Stimulated activated naive CD4-positive, alpha-beta T cell (primary cell): ENCODE measurements around the gene LYG1.
"Not testable (repeated sequence)": the region's sequence is repeated elsewhere in the genome, so short reads cannot be mapped to it uniquely, and the experiment has no call there.

ENCODE experiments used
- DNase-seq, 6 experiments: peaks; one replicate each; lab custom pipeline; 2025; lab: John Stamatoyannopoulos, UW

The LYG1 gene

GRCh38 chr2:99301097-99301496 is at the start of gene LYG1:
Gene LYG1, minus strand, starts transcription at chr2:99301197. Its CDS starts 5,527 bp downstream, at chr2:99295670.
- DNase-seq: not testable (repeated sequence)

- DNase-seq: no peak
Observed at GRCh38 chr2:99350194-99350593, 49.2 kb upstream of the LYG1 start.

GRCh38 chr2:99348173-99348572 is 47.2 kb upstream of the LYG1 start:
- DNase-seq: no peak

- no peak for DNase-seq
Observed at GRCh38 chr2:99346218-99346617, 45.2 kb upstream of the LYG1 start.

GRCh38 chr2:99345446-99345845 is 44.4 kb upstream of the LYG1 start:
- DNase-seq: not testable (repeated sequence)

- no peak for DNase-seq
Observed at GRCh38 chr2:99342536-99342935, 41.5 kb upstream of the LYG1 start.

- DNase-seq: no peak
Observed at GRCh38 chr2:99340669-99341236, 39.8 kb upstream of the LYG1 start.

- peak in 2 of 6 experiments; percentile 23 to 41 for DNase-seq
Observed at GRCh38 chr2:99338029-99338585, 37.1 kb upstream of the LYG1 start.

- peak; percentile 75 to 85 (median 79) for DNase-seq
Observed at GRCh38 chr2:99337113-99338028, 36.4 kb upstream of the LYG1 start, which contains the start of gene EIF5B. Gene EIF5B, plus strand, starts transcription at chr2:99337389. Its CDS starts 166 bp downstream, at chr2:99337555.

- peak in 1 of 6 experiments; percentile 50 for DNase-seq
Observed at GRCh38 chr2:99336804-99337112, 35.8 kb upstream of the LYG1 start.

- peak; percentile 91 to 97 (median 96) for DNase-seq
Observed at GRCh38 chr2:99335911-99336803, 35.2 kb upstream of the LYG1 start, which contains the start of gene TXNDC9. Gene TXNDC9, minus strand, starts transcription at chr2:99336333. Its CDS starts 3,123 bp downstream, at chr2:99333210.

GRCh38 chr2:99325384-99325783 is 24.4 kb upstream of the LYG1 start:
- DNase-seq: no peak

- not testable (repeated sequence) for DNase-seq
Observed at GRCh38 chr2:99317873-99318200, 16.8 kb upstream of the LYG1 start.

- DNase-seq: no peak
Observed at GRCh38 chr2:99317161-99317872, 16.3 kb upstream of the LYG1 start.

- DNase-seq: no peak
Observed at GRCh38 chr2:99299580-99299979, 1.4 kb downstream of the LYG1 start.

GRCh38 chr2:99297994-99298393 is 3.0 kb downstream of the LYG1 start:
- DNase-seq: no peak

GRCh38 chr2:99285526-99285925 is 15.5 kb downstream of the LYG1 start:
- no peak for DNase-seq

- DNase-seq: no peak
Observed at GRCh38 chr2:99279969-99280695, 20.9 kb downstream of the LYG1 start.

GRCh38 chr2:99278793-99279291 is 22.2 kb downstream of the LYG1 start:
- no peak for DNase-seq

GRCh38 chr2:99278195-99278765 is 22.7 kb downstream of the LYG1 start:
- DNase-seq: not testable (repeated sequence)
